Measurements from ENCODE around the gene LIMK2.

- TF ChIP-seq CTCF (IDR thresholded peaks at IDR 0.05; ENCODE audit: insufficient read depth, low read length, poor library complexity, severe bottlenecking) (no peak), EZH2phosphoT487 (conservative IDR thresholded peaks at IDR 0.05; ENCODE audit: low read length) (no peak)
Measured at GRCh38 chr22:31177420-31178162, 34.5 kb upstream of the LIMK2 start.

All from SU-DHL-6 (cell line).